Esophagus muscularis mucosa (tissue), 3 donors: ENCODE data around the gene SGTB.

ENCODE experiments used
- EP300 ChIP-seq: sonication (generic); formaldehyde crosslinking; IDR thresholded peaks from one replicate; pipeline ENCODE4 v1.6.1; 2017; ENCODE audit warnings: antibody characterized with exemption
- TF ChIP-seq, protein P1 (sequence below), 3 experiments: fragments of 200-600 bp in 2 of 3; fragments of 450-650 bp in 1 of 3; sonication (generic) in 2 of 3; IDR thresholded peaks; one replicate each; pipeline ENCODE4 v1.5.1; 2017 to 2019; ENCODE audit warnings: antibody characterized with exemption in 3 of 3, mild to moderate bottlenecking in 2 of 3, moderate library complexity in 1 of 3

DNA sequence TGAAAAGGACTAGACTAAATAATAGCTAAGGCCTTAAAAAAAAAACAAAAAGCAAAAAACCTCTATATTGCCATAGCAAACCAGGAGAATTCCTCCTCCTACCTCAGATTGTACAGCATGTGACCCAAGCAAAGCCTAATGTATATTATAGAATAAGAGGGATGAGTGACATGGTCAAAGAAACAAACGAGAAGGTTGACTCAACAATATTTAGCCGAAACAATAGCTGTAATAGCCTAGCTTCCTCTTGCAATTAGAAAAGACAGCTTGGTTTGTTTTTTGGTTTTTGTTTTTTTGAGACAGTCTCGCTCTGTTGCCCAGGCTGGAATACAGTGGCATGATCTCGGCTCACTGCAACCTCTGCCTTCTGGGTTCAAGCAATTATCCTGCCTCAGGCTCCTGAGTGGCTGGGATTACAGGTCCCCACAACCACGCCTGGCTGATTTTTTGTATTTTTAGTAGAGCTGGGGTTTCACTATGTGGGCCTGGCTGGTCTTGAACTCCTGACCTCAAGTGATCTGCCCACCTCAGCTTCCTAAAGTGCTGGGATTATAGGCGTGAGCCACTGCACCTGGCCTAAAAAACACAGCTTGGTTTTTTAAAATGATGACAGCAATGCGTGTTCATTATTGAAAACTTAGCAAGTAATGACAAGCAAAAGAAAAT, 5.7 kb upstream of the SGTB start:
- TF ChIP-seq, protein P1, sequence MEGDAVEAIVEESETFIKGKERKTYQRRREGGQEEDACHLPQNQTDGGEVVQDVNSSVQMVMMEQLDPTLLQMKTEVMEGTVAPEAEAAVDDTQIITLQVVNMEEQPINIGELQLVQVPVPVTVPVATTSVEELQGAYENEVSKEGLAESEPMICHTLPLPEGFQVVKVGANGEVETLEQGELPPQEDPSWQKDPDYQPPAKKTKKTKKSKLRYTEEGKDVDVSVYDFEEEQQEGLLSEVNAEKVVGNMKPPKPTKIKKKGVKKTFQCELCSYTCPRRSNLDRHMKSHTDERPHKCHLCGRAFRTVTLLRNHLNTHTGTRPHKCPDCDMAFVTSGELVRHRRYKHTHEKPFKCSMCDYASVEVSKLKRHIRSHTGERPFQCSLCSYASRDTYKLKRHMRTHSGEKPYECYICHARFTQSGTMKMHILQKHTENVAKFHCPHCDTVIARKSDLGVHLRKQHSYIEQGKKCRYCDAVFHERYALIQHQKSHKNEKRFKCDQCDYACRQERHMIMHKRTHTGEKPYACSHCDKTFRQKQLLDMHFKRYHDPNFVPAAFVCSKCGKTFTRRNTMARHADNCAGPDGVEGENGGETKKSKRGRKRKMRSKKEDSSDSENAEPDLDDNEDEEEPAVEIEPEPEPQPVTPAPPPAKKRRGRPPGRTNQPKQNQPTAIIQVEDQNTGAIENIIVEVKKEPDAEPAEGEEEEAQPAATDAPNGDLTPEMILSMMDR (IDR thresholded peaks at IDR 0.05), result no peak
- TF ChIP-seq EP300, result no peak
